Measurements from ENCODE around the gene DPP9. TPM values are rescaled to one million over a fixed set of nuclear protein-coding genes. Genes with fewer than 3 reads are reported as not detected.

Gene DPP9
- total and polyA plus RNA-seq, 2 of the 8 experiments (the other 6 are each of a cell fraction or from before 2014, with no cell fraction given), result 11.6 to 40.7 TPM

- no peaks in the 10 kb centered on the region for H3K36me3 ChIP-seq (ENCODE audit: control insufficient read depth in 2 of 4, insufficient read depth in 4 of 4, low read length in 3 of 4)
- no peak overlapping the region for H2BK15ac ChIP-seq (ENCODE audit: low read length)
- peaks cover 0 to 3% of the 10 kb centered on the region in 2 experiments for H4K20me1 ChIP-seq (replicated peaks in 1 of 2; ENCODE audit: control insufficient read depth in 1 of 2, insufficient read depth in 2 of 2, low read length in 2 of 2)
- no peaks in the 10 kb centered on the region for H3K79me2 ChIP-seq (ENCODE audit: control insufficient read depth in 1 of 2, insufficient read depth in 2 of 2, low read length in 2 of 2)
- H4K5ac ChIP-seq (ENCODE audit: insufficient read length, low read depth, low read length), result no peak overlapping the region
- 0 out of 2 replicates have a peak overlapping the region, but pooled peaks have one; percentile 52 for H2BK5ac ChIP-seq (ENCODE audit: low read depth, low read length)
- no peak overlapping the region for H3K27ac ChIP-seq (ENCODE audit: low read depth, low read length)
- WGBS, 2 experiments (ENCODE audit: extremely low coverage in 1 of 2, insufficient coverage in 1 of 2, insufficient read length in 1 of 2, insufficient replicate concordance in 2 of 2, low coverage in 1 of 2, low lambda C conversion rate in 2 of 2, missing lambda C conversion rate in 1 of 2), result 81% methylated on average over 14 of the region's 14 CpGs; no CpG with 5 or more reads in 1 of the 2 experiments
- no peak for DNase-seq (ENCODE audit: low read depth in 1 of 2, low spot score in 2 of 2)
- H4K91ac ChIP-seq (replicated peaks; ENCODE audit: insufficient read length, low read length), result no peak overlapping the region
- ChIA-PET CTCF (ENCODE audit: partially characterized antibody) (interaction anchor here (1.1 to 1.7 kb wide), 5 partner anchors 8 to 84 kb away, joined by 3 to 6 read pairs (median 4); no protein-coding TSS in a partner anchor), POLR2A (ENCODE audit: partially characterized antibody) (interaction anchor here (1.3 to 1.8 kb wide), 2 partner anchors 9 to 17 kb away, joined by 4 to 6 read pairs; no protein-coding TSS in a partner anchor)
- no peak overlapping the region for H3K4me3 ChIP-seq (ENCODE audit: extremely low read depth in 1 of 4, insufficient read depth in 2 of 4, low read depth in 3 of 4, low read length in 4 of 4)
- H3K56ac ChIP-seq (replicated peaks; ENCODE audit: insufficient read length, low read depth, low read length), result no peak overlapping the region
- no peak overlapping the region for H3K23ac ChIP-seq (ENCODE audit: insufficient read length)
- H3K18ac ChIP-seq (ENCODE audit: extremely low read depth, low read length), result no peak overlapping the region
- H3K23me2 ChIP-seq (ENCODE audit: low read depth, low read length), result peaks cover 7% of the 10 kb centered on the region; the same call in 1 of the 2 replicates
- no peak for FAIRE-seq
- no peak overlapping the region for H3K14ac ChIP-seq (ENCODE audit: insufficient read length)
- H3K4ac ChIP-seq (replicated peaks; ENCODE audit: insufficient read length, low read depth, low read length), result no peak overlapping the region
- H3K27me3 ChIP-seq (replicated peaks in 1 of 4; ENCODE audit: control insufficient read depth in 3 of 4, extremely low read depth in 1 of 4, insufficient read depth in 3 of 4, low read length in 3 of 4), result peaks cover 0 to 13% (median 10%) of the 10 kb centered on the region in 4 experiments; a peak in 5 of 7 replicates
- no peak overlapping the region for H2BK12ac ChIP-seq (ENCODE audit: low read depth, low read length)
- H3K9me3 ChIP-seq (ENCODE audit: insufficient read depth in 2 of 2, low read depth in 1 of 2, low read length in 1 of 2), result no peaks in the 10 kb centered on the region
- peaks cover 0 to 8% (median 5%) of the 10 kb centered on the region in 4 experiments; a peak in 3 of 7 replicates for H3K4me1 ChIP-seq (replicated peaks in 1 of 4; ENCODE audit: control insufficient read depth in 3 of 4, insufficient read depth in 4 of 4, low read length in 3 of 4)
- no peak overlapping the region for H2AK5ac ChIP-seq (ENCODE audit: low read depth, low read length)
- no peak overlapping the region for H3K9ac ChIP-seq (replicated peaks in 1 of 4; ENCODE audit: extremely low read depth in 1 of 4, low read depth in 3 of 4, low read length in 3 of 4)
- H2AFZ ChIP-seq (ENCODE audit: low read length), result no peak overlapping the region
- H3K4me2 ChIP-seq (ENCODE audit: insufficient read depth in 1 of 2, low read depth in 2 of 2, low read length in 2 of 2), result no peak overlapping the region
- H3K79me1 ChIP-seq (ENCODE audit: low read depth, low read length), result peaks cover 6% of the 10 kb centered on the region; the same call in 1 of the 2 replicates
- no peak overlapping the region for H2BK120ac ChIP-seq (replicated peaks; ENCODE audit: low read depth, low read length)
- H4K8ac ChIP-seq (ENCODE audit: extremely low read depth, insufficient read depth, low read length), result peak overlapping the region; percentile 23; the same call in 1 of the 2 replicates
- no peak overlapping the region for H2BK20ac ChIP-seq (ENCODE audit: low read length)
- no peak for TF ChIP-seq RNF2 (IDR thresholded peaks at IDR 0.05; ENCODE audit: borderline replicate concordance, low read depth, low read length, missing control alignments, poor library complexity, severe bottlenecking)
- TF ChIP-seq NANOG (IDR thresholded peaks at IDR 0.05; ENCODE audit: insufficient read depth, low read depth, low read length, poor library complexity, severe bottlenecking), result no peak
- no peak for TF ChIP-seq GTF2F1 (IDR thresholded peaks at IDR 0.05; ENCODE audit: borderline replicate concordance, low read depth, low read length)
- no peak for TF ChIP-seq CHD1 (IDR thresholded peaks at IDR 0.05; ENCODE audit: low read depth, low read length)
- no peak for TF ChIP-seq BRCA1 (IDR thresholded peaks at IDR 0.05; ENCODE audit: low read depth, low read length)
- no peak for TF ChIP-seq SIN3A (conservative IDR thresholded peaks at IDR 0.05 in 1 of 2, IDR thresholded peaks at IDR 0.05 in 1 of 2; ENCODE audit: low read depth in 1 of 2, low read length in 2 of 2)
- TF ChIP-seq CBX8 (IDR thresholded peaks at IDR 0.05; ENCODE audit: borderline replicate concordance, low read depth, low read length), result no peak
- no peak for TF ChIP-seq JUND (IDR thresholded peaks at IDR 0.05; ENCODE audit: low read length)
- TF ChIP-seq EZH2 (IDR thresholded peaks at IDR 0.05; ENCODE audit: low read depth, low read length, severe bottlenecking), result no peak
- TF ChIP-seq YY1 (IDR thresholded peaks at IDR 0.05; ENCODE audit: low read depth, low read length), result no peak
- TF ChIP-seq BCL11A (IDR thresholded peaks at IDR 0.05; ENCODE audit: low read depth in 2 of 2, low read length in 2 of 2), result no peak
- no peak for TF ChIP-seq SP4 (IDR thresholded peaks at IDR 0.05; ENCODE audit: low read length)
- no peak for TF ChIP-seq CEBPB (IDR thresholded peaks at IDR 0.05; ENCODE audit: low read depth, low read length)
Measured at GRCh38 chr19:4641132-4641531, 82.5 kb downstream of the DPP9 start.
